ENCODE data around the gene TMEM184B. TPM values are rescaled to one million over a fixed set of nuclear protein-coding genes. Genes with fewer than 3 reads are reported as not detected.

TMEM184B gene
- total RNA-seq, 1 donor from 2014 or later: 88.0 TPM

DNA sequence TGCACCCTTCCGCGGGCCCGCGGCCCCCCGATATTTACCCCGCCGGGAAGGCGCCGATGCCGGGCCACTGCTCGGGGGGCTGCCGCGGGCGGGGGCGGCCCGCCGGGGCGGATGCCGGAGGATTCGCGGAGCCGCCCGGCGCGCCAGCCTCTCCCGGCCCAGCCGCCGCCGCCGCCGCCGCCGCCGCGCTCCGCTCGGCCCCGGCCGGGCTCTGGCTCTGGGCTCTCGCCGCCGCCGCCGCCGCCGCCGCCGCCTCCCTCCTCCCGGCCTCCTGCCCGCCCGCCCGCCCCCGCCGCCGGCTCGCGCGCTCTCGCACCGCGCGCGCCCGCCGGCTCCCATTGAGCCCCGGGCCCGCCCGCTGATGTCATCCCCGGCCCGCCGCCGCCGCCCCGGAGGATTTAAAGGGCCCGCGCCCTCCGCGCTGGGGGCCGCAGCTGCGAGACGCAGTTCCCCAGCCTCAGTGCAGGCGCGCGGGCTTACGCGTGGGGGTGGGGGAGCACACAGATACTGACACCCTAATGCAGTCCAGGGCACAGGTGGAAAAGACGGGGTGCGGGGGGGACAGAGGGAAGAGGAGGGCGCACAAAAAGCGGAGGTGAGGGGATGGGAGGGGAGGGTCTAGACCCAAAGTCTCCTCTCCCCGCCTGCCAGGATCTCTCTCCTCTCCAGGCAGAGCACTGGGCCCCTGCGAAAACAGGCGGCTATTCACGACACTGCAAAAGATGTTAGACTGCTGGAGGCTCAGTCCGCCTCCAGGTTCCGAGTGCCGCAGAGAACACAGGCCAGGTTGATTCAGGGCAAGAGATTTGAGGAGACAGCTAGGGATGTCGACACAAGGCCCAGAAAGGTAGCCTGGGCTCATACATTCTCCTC lies 44.5 kb upstream of the TMEM184B start, which contains the start of gene CSNK1E:
Gene CSNK1E, minus strand, starts transcription at position 312 of the 873 bp plus-strand sequence. CDS start 3,276 bp downstream, outside the sequence.
- TF ChIP-seq CTCF (IDR thresholded peaks at IDR 0.05): no peak
- Mint-ChIP-seq H3K27ac (ENCODE audit: unreplicated experiment) (peak within 1 kb of the TSS; percentile 97), H3K36me3 (ENCODE audit: unreplicated experiment) (peaks cover 4% of the 10 kb centered on the region), H3K9me3 (ENCODE audit: unreplicated experiment) (no peaks in the 10 kb centered on the region), H3K4me3 (ENCODE audit: unreplicated experiment) (peak within 1 kb of the TSS; percentile 93), H3K4me1 (ENCODE audit: unreplicated experiment) (peaks cover 52% of the 10 kb centered on the region), H3K27me3 (ENCODE audit: unreplicated experiment) (no peaks in the 10 kb centered on the region)
- DNase-seq (ENCODE audit: extremely low spot score, unreplicated experiment): peak; percentile 91

DNA sequence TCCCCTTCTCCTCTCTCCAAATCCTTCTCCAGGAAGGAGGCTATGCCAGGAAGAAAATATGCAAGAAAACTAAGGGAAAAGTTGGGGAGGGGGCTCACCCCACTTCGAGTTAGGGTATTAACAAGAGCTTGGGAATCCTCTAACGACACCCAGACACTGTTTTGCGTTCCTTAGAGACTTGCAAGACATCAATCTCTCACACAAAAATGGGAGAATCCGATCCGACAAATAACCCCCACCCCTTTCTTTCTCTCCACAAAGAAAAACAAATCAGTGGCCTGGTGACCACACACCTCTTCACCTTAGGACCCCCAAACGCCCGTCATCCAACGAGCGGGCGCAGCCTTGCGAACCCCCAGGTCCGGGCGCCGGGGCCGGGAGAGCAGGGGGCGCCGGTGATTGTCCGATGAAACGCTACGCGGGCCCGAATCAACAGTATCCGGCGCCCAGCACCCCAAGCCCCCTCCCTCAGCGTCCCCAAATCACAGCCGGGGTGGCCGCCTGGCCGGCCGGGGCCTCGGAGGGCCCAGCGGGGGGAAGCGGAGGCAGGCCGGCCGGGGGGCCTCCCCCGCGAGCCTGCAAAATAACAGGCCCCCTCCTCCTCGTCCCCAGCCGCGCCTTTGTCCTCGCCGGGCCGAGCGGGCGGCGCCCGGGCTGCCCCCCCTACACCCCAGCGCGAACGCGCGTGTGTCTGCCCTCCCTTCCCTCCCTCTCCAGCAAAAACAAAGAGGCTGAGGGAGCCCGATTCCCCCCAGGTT lies 43.7 kb upstream of the TMEM184B start:
- DNase-seq (ENCODE audit: extremely low spot score, unreplicated experiment): peak; percentile 88
- TF ChIP-seq CTCF (IDR thresholded peaks at IDR 0.05): no peak
- H3K27me3 Mint-ChIP-seq (ENCODE audit: unreplicated experiment): no peaks in the 10 kb centered on the region

GRCh38 chr22:38315823-38316363 lies 43.1 kb upstream of the TMEM184B start:
- no peak for TF ChIP-seq CTCF (IDR thresholded peaks at IDR 0.05)
- Mint-ChIP-seq H3K27ac (ENCODE audit: unreplicated experiment) (peak overlapping the region; percentile 97), H3K27me3 (ENCODE audit: unreplicated experiment) (no peaks in the 10 kb centered on the region), H3K4me1 (ENCODE audit: unreplicated experiment) (peaks cover 67% of the 10 kb centered on the region), H3K36me3 (ENCODE audit: unreplicated experiment) (peaks cover 7% of the 10 kb centered on the region), H3K9me3 (ENCODE audit: unreplicated experiment) (no peaks in the 10 kb centered on the region), H3K4me3 (ENCODE audit: unreplicated experiment) (peak overlapping the region; percentile 93)
- no peak for DNase-seq (ENCODE audit: extremely low spot score, unreplicated experiment)

More for the DNA sequence above, 43.7 kb upstream of the TMEM184B start:
- peaks cover 4% of the 10 kb centered on the region for H3K36me3 Mint-ChIP-seq (ENCODE audit: unreplicated experiment)
- H3K4me1 Mint-ChIP-seq (ENCODE audit: unreplicated experiment): peaks cover 60% of the 10 kb centered on the region
- H3K9me3 Mint-ChIP-seq (ENCODE audit: unreplicated experiment): no peaks in the 10 kb centered on the region
- peak overlapping the region; percentile 93 for H3K4me3 Mint-ChIP-seq (ENCODE audit: unreplicated experiment)
- peak overlapping the region; percentile 97 for H3K27ac Mint-ChIP-seq (ENCODE audit: unreplicated experiment)

GRCh38 chr22:38314933-38315822 lies 42.4 kb upstream of the TMEM184B start:
- Mint-ChIP-seq H3K27ac (ENCODE audit: unreplicated experiment) (peak overlapping the region; percentile 97), H3K36me3 (ENCODE audit: unreplicated experiment) (peaks cover 10% of the 10 kb centered on the region), H3K9me3 (ENCODE audit: unreplicated experiment) (no peaks in the 10 kb centered on the region), H3K27me3 (ENCODE audit: unreplicated experiment) (no peaks in the 10 kb centered on the region), H3K4me3 (ENCODE audit: unreplicated experiment) (peak overlapping the region; percentile 93), H3K4me1 (ENCODE audit: unreplicated experiment) (peaks cover 74% of the 10 kb centered on the region)
- no peak for TF ChIP-seq CTCF (IDR thresholded peaks at IDR 0.05)
- no peak for DNase-seq (ENCODE audit: extremely low spot score, unreplicated experiment)

Measured in osteocyte (in vitro differentiated cells).